NB4 (cell line): ENCODE measurements around the gene ADGRF3.

Experiments used
- POLR2A ChIP-seq: IDR thresholded peaks from 2 replicates; pipeline ENCODE4 v1.6.1; 2011; ENCODE audit warnings: mild to moderate bottlenecking; ENCODE audit not compliant: insufficient read length; ENCODE audit errors: extremely low read depth
- TF ChIP-seq, protein P1 (sequence below): IDR thresholded peaks from one replicate; pipeline ENCODE4 v1.5.1; 2012; ENCODE audit warnings: low read depth, low read length
- TF ChIP-seq, protein P2 (sequence below): IDR thresholded peaks from 2 replicates; pipeline ENCODE4 v1.6.1; 2011; ENCODE audit warnings: low read depth, low read length

DNA sequence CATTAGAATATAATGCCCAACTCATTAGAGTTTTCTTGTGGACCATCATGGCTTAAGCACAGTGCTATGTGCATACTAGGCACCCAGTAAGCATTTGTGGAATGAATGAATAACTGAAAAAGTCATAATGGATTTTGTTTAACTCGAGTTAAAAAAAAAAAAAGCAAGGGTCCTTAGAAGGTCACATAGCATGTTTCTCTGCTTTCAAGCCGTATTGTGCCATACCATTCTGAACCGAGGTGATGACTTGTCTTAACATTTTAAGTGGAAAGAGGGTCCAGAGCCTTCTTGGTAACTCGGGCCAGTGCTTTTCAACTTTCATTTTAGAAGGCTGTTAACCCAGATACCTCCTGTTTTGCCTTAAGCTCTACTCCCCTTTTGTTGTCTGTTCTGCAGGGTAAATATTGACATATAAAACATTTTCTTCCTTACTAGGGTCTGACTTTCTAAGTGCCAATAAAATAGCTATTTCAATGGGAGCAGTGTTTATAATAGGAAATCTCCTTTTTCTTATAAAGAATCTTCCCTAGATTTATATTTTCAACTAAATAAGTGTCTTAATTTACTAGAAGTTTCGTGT is 787 bp upstream of the ADGRF3 start:
- TF ChIP-seq, protein P1, sequence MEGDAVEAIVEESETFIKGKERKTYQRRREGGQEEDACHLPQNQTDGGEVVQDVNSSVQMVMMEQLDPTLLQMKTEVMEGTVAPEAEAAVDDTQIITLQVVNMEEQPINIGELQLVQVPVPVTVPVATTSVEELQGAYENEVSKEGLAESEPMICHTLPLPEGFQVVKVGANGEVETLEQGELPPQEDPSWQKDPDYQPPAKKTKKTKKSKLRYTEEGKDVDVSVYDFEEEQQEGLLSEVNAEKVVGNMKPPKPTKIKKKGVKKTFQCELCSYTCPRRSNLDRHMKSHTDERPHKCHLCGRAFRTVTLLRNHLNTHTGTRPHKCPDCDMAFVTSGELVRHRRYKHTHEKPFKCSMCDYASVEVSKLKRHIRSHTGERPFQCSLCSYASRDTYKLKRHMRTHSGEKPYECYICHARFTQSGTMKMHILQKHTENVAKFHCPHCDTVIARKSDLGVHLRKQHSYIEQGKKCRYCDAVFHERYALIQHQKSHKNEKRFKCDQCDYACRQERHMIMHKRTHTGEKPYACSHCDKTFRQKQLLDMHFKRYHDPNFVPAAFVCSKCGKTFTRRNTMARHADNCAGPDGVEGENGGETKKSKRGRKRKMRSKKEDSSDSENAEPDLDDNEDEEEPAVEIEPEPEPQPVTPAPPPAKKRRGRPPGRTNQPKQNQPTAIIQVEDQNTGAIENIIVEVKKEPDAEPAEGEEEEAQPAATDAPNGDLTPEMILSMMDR: no peak
- TF ChIP-seq POLR2A: no peak
- TF ChIP-seq, protein P2, sequence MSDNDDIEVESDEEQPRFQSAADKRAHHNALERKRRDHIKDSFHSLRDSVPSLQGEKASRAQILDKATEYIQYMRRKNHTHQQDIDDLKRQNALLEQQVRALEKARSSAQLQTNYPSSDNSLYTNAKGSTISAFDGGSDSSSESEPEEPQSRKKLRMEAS: no peak
